ENCODE measurements around the gene PSMD1.

GRCh38 chr2:231052494-231053451, 3.9 kb upstream of the PSMD1 start:
- TF ChIP-seq POLR2AphosphoS5 (IDR thresholded peaks at IDR 0.05; ENCODE audit: low read depth, low read length) (peak; percentile 56; the same call in 1 of the 2 replicates), TAF1 (IDR thresholded peaks at IDR 0.05; ENCODE audit: borderline replicate concordance, insufficient read depth, low read length) (no peak)
- TF ChIP-seq, protein P1, sequence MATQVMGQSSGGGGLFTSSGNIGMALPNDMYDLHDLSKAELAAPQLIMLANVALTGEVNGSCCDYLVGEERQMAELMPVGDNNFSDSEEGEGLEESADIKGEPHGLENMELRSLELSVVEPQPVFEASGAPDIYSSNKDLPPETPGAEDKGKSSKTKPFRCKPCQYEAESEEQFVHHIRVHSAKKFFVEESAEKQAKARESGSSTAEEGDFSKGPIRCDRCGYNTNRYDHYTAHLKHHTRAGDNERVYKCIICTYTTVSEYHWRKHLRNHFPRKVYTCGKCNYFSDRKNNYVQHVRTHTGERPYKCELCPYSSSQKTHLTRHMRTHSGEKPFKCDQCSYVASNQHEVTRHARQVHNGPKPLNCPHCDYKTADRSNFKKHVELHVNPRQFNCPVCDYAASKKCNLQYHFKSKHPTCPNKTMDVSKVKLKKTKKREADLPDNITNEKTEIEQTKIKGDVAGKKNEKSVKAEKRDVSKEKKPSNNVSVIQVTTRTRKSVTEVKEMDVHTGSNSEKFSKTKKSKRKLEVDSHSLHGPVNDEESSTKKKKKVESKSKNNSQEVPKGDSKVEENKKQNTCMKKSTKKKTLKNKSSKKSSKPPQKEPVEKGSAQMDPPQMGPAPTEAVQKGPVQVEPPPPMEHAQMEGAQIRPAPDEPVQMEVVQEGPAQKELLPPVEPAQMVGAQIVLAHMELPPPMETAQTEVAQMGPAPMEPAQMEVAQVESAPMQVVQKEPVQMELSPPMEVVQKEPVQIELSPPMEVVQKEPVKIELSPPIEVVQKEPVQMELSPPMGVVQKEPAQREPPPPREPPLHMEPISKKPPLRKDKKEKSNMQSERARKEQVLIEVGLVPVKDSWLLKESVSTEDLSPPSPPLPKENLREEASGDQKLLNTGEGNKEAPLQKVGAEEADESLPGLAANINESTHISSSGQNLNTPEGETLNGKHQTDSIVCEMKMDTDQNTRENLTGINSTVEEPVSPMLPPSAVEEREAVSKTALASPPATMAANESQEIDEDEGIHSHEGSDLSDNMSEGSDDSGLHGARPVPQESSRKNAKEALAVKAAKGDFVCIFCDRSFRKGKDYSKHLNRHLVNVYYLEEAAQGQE (IDR thresholded peaks at IDR 0.05; ENCODE audit: insufficient read depth in 1 of 2, low read depth in 2 of 2, low read length in 2 of 2): no peak

Measured in PFSK-1 (cell line).